Measurements from ENCODE around the gene PPP6R2.

PPP6R2 gene

GRCh38 chr22:50342651-50343540 is at the start of gene PPP6R2:
Gene PPP6R2 (plus strand): TSS chr22:50343327. CDS start chr22:50393909, 50,582 bp downstream.
- DNase-seq = peak; percentile 72

- no peak for DNase-seq
These were observed 49.4 kb upstream of the PPP6R2 start for GRCh38 chr22:50293441-50294318.

- no peak for DNase-seq
These were observed 48.8 kb upstream of the PPP6R2 start for GRCh38 chr22:50294319-50294656.

GRCh38 chr22:50296658-50297490 is 46.3 kb upstream of the PPP6R2 start:
- DNase-seq = no peak

- no peak for DNase-seq
These were observed 45.4 kb upstream of the PPP6R2 start for GRCh38 chr22:50297510-50298265.

GRCh38 chr22:50298266-50298637 is 44.9 kb upstream of the PPP6R2 start:
- no peak for DNase-seq

GRCh38 chr22:50298937-50299784 is 44.0 kb upstream of the PPP6R2 start:
- no peak for DNase-seq

- DNase-seq = no peak
These were observed 43.1 kb upstream of the PPP6R2 start for GRCh38 chr22:50299785-50300619.

GRCh38 chr22:50300620-50301257 is 42.4 kb upstream of the PPP6R2 start:
- DNase-seq = no peak

GRCh38 chr22:50301581-50301991 is 41.5 kb upstream of the PPP6R2 start:
- no peak for DNase-seq

- no peak for DNase-seq
These were observed 41.0 kb upstream of the PPP6R2 start for GRCh38 chr22:50302041-50302541.

GRCh38 chr22:50302564-50302963 is 40.6 kb upstream of the PPP6R2 start:
- DNase-seq = no peak

- no peak for DNase-seq
These were observed 39.6 kb upstream of the PPP6R2 start for GRCh38 chr22:50303515-50303847.

GRCh38 chr22:50303848-50304527 is 39.1 kb upstream of the PPP6R2 start:
- DNase-seq = no peak

GRCh38 chr22:50304528-50305392 is 38.4 kb upstream of the PPP6R2 start:
- no peak for DNase-seq

GRCh38 chr22:50305393-50305922 is 37.7 kb upstream of the PPP6R2 start:
- no peak for DNase-seq

GRCh38 chr22:50305923-50306566 is 37.1 kb upstream of the PPP6R2 start:
- peak; percentile 82 for DNase-seq

Measured in NCI-H345 (cell line).